HG03196 (cell line): Measurements from ENCODE around the gene PIP5K1C.

Source experiments
- ATAC-seq: cut with Tn5 transposase; IDR thresholded peaks from one replicate; pipeline ENCODE4 v1.9.1; 2021; ENCODE audit not compliant: unreplicated experiment

PIP5K1C gene

DNA sequence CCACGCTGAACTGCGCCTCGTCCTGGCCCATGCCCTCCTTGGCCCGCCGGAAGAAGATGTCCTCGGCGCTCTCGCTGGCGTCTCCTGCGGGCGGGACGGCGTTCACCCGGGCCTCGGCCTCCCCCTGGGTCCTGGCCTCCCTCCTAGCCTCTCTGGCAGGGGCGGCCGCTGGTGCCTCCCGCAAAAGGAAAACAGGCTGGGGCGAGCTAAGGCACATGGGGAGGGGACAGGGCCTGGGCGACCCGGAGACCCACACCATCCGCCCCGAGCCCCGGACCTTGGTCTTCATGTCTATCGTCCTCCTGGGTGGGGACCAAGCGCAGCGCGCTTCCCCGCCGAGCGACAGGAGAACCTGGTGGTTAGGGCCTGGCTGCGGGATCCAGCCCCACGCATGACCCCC, 87.9 kb downstream of the PIP5K1C start:
- no peak for ATAC-seq

DNA sequence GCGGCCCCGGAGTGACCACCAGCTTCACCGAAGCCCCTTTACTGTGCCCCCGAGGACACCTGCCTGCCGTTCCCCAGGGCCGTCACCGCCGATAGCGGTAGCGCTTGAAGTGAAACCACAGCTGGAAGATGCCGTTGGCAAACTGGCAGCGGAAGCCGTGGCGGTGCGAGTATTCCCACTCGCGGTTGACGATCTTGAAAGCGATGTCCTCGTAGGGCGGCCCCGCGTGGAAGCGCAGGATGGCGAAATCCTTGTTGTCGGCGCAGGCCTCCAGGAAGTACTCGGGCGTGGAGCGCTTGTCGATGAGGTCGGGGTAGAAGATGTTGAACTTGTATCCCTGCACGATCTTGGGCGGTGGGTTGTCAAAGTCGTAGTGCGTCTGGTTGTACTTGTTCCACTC, 88.4 kb downstream of the PIP5K1C start:
- ATAC-seq, result no peak

GRCh38 chr19:3610745-3611717, 89.2 kb downstream of the PIP5K1C start:
- ATAC-seq, result no peak

- no peak for ATAC-seq
These were observed 90.2 kb downstream of the PIP5K1C start for GRCh38 chr19:3609779-3610719.

GRCh38 chr19:3608750-3609322, 91.4 kb downstream of the PIP5K1C start:
- ATAC-seq, result no peak

- no peak for ATAC-seq
These were observed 92.1 kb downstream of the PIP5K1C start for GRCh38 chr19:3608079-3608641.

DNA sequence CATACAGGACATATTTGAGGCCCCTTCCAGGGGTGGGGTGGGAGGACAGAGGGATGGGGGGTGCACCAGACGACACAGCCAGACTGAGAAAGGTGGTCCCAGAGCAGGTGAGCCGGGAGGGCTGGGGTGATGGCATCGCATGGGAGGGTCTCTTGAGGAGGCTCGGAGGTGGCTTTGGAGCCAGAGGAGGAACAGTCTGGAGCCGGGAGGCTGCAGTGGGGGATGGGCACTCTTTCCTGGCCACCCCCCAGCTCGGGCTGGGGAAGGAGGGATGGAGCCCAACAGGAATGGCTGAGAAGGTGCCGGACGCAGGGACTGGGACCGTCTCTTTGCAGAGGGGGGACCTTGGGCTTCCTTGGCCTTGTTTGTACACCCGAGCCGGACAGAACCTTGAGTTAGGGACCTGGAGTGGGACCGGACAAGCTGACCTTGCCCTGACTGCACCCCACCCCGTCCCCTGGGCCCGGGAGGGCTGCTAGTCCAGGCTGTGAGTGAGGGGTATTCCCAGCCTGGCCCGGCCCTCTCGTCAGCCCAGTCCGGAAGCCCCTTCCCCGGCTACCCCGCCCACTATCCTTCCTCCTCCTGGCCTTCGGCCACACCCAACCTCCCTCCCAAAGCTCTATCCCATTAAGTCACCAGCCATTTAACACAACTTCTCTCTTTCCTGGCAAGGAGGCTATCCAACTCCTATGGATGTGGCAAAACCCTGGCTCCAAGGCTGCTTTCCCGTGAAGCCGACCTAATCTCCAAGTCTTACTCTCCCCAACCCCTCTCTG, 92.8 kb downstream of the PIP5K1C start:
- ATAC-seq, result no peak

GRCh38 chr19:3606690-3607289, 93.5 kb downstream of the PIP5K1C start, which contains the start of gene TBXA2R:
Gene TBXA2R (minus strand): TSS chr19:3606875. CDS start chr19:3600634, 6,241 bp downstream.
- no peak for ATAC-seq

DNA sequence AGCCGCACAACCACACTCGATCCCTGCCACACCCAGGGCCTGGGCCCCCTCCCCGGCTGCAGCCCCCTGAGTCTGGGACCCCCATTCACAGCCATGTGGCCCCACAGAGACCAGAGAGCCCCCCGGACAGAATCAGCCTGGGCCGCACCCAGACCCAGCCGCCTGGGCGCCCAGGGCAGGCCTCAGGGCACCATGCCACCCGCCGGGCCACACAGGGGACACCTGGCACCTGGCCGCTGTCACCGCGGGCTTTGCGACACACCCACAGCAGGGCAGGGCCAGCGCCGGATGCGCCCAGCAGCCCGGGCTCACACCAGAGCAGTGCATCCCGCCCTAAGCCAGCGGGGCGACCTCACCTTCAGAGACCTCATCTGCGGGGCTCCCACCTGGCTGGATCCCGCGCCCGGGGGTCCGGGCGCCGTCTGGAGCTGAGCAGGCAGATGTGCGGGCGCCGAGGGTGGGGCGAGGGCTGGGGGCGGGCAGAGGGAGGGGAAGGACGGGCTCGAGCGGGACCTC, 94.0 kb downstream of the PIP5K1C start:
- ATAC-seq, result no peak

DNA sequence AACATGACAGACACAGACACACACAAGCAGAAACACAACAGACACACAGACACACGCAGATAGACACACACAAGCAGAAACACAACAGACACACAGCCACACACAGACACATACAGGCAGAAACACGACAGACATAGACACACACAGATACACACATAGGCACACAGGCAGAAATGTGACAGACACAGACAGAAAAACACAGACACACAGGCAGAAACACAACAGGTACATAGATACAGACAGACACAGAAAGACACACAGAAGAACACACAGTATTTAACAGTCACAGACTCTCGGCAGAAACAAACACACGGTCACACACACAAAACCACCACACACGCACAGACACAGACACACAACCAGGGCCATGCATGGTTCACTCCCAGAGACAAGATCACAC, 94.5 kb downstream of the PIP5K1C start:
- no peak for ATAC-seq

GRCh38 chr19:3605361-3605760, 94.9 kb downstream of the PIP5K1C start:
- no peak for ATAC-seq

- no peak for ATAC-seq
These were observed 95.3 kb downstream of the PIP5K1C start for GRCh38 chr19:3604987-3605343.

GRCh38 chr19:3604227-3604986, 95.9 kb downstream of the PIP5K1C start:
- ATAC-seq, result no peak

DNA sequence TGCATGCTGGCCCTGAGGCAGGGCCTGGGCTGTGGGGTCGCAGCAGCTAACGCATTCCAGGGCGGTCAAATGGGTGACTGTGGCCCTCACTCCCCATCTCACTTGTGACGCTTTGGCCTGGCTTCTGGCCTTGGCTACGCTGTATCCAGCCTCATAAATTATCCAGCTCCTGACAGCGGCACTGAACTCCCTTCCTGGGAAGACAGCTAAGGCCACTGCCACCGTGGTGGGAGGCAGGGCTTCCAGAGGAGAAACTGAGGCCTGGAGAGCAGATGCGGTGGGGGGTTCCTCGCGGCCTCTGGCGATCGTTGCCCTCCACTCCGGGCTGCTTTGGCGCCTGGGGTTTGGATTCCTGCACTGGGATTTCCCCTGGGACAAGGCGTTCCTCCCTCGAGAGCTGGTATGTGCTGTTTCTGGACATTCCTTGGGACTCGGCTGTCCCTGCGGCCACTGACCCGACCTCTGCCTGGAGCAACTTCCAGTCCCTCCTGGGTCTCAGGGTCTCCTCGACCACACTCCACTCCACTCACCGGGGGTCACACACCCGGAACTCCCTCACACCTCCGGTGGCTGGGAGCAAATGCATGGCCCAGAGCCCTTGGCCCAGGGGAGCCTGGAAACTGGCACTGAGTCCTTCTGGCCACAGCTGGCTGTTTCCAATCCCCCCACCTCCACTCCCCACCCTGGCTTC, 97.0 kb downstream of the PIP5K1C start:
- no peak for ATAC-seq

DNA sequence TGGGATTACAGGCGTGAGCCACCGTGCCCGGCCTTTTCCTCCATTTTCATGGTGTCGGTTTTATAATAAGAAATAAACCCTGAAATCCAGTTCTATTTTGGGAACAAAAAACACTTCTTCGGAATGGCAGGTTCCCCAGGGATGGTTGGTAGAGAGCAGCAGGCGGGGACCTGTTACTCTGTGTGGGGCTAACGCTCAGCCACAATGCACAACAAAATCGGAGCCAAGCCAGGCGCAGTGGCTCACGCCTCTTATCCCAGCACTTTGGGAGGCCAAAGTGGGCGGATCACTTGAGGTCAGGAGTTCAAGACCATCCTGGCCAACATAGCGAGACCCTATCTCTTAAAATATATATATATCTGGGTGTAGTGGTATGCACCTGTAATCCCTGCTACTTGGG, 99.2 kb downstream of the PIP5K1C start:
- ATAC-seq, result no peak

GRCh38 chr19:3599776-3600187, 100.5 kb downstream of the PIP5K1C start:
- ATAC-seq, result no peak

DNA sequence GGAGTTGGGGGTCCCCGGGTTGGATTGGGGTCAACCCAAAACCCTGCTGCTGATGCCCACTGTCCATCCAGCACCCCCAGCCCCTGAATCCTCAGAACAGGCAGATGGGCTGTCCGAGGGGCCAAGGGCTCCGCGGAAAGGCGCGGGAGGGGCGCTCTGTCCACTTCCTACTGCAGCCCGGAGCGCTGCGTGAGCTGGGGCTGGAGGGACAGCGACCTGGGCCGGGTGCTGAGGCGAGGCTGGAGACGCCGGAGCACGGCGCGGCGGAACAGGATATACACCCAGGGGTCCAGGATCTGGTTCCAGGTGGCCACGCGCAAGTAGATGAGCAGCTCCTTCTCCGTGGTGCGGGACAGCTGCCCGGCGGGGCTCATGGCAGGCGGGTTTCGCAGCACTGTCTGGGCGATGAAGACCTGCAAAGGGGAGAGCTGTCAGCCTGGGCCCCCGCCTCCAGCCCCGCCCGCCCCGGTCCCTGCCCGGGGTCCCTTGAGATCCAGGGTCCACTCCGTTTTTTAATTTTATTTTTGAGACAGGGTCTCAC, 104.7 kb downstream of the PIP5K1C start:
- no peak for ATAC-seq

DNA sequence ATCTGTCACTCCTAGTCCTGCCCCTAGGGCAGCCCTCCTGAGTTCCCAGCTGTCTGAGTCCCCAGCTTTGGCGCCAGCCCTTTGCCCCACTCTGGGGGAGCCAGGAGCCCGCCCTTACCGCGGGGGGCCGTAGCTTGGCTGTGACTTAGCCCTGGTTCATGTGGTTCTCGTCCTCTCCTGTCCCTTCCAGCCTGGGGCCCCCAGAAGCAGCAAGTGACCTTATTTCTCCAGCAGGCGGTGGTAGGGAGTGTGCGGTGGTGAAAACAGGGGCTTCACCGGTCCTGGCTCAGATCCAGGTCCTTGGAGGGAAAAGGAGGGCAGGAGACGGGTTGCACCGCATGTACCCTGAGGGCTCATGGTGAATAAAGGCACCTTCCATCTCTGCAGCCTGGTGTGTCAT, 107.1 kb downstream of the PIP5K1C start:
- no peak for ATAC-seq
